NCI-H748 treated with DMSO at 0.1 percent for 48 hours (cell line): Measurements from ENCODE around the gene STAT4.

Experiments used
- DNase-seq: peaks from one replicate; lab custom pipeline; 2025; lab: John Stamatoyannopoulos, UW

Gene STAT4

DNA sequence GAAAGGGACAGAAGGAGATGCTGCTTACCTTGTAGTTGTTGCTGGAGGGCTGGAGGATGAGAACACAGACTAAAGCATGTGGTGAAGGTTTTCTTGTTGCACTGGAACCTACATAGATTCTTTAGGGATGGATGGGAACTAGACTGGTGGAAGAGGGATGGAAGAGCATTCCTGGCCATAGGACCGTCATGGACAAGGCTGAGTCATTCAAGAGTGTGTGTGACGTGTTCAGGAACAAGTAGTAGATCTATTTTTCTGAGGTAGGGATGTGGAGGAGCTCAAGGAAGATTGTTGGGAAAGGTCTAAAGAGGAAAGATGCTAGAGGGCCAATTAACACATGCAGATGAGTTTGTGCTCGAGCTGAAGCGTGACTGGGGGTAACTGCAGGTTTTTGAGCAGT lies 6.6 kb downstream of the STAT4 start:
- DNase-seq: no peak

DNA sequence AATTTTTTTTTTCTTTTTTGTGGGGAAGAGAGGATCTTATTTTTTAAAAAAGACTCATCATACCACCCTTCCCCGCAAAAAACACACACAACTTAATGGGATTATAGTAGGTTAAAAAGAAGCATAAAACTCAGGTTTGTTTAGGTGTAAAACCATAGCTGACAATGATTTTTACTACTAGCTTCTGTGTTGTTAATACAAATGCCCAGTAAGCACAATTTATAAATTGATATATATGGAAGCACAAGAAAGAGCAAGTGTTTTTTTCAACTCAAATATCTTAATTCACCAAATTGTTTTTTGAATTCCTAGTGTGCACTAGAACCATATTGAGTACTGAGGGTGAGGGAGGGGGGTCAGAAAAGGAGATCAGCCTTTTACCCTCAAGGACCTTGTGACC lies 7.0 kb downstream of the STAT4 start:
- DNase-seq: no peak

DNA sequence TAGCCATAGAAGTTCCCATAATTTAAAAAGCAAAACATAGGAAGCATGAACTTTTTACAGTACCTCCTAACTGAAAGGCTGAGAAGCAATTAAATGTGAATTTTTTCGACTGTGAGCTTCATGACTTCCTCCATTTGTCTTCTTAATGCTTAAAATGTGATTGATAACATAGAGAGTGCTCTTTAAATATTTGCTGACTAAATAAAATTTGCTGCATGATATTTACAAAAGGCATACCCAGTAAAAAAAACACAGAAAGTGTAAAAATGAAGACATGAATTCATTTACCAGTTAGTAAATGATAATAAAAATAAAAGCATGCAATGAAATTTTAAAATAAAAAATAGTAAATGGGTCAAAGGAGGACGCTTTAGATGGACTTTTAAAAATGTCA lies 21.9 kb downstream of the STAT4 start:
- no peak for DNase-seq

DNA sequence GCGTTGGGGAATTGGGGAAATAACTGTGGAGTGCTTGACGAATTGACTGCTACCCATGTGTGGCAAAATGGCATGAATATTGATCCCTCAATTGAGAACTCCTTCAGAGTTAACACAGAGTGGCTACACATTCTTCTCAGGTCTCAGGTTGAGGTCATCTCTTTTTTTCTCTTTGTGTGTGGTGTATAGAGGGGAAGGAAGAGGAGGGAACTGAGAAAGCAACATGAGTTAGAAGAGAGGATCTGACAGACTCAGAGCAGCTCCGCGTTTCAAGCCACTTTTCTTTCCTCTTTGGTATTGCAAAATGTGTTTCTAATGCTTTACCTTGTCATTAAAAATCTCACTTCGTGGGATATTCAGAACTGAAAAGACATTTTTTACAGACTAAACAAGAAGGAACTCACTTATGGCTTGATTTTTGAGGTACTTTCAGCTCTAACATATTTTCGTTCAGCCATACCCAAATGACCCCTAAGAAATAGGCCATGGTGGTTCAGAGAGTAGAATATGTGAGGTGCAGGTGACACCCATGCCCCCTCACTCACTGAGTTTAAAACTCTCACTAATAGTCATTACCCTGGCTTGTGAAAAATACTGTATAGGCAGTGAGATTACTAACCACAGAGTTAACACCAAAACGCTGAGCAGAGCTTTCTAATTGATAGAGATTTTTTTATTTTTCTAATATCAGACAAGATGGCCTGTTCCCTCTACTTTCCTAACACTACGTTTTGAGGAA lies 22.5 kb downstream of the STAT4 start:
- DNase-seq: no peak

DNA sequence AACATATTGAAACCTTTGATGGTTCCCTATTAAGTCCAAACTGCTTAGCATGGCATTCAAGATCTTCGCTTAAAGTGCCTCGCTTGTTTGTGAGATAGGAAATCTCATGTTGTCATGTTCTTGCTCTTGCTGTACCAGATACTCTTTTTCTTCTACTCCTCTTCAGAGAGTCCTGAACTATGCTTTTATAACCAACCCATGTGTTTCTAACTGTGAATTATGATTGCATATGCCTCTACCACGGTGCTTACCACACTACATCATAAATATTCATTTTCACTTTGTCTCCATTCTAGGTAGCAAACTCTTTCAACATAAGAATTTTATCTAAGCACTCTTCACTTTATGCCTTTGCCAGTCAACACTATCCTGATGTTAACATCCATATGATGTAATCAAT lies 23.6 kb downstream of the STAT4 start:
- DNase-seq: no peak

DNA sequence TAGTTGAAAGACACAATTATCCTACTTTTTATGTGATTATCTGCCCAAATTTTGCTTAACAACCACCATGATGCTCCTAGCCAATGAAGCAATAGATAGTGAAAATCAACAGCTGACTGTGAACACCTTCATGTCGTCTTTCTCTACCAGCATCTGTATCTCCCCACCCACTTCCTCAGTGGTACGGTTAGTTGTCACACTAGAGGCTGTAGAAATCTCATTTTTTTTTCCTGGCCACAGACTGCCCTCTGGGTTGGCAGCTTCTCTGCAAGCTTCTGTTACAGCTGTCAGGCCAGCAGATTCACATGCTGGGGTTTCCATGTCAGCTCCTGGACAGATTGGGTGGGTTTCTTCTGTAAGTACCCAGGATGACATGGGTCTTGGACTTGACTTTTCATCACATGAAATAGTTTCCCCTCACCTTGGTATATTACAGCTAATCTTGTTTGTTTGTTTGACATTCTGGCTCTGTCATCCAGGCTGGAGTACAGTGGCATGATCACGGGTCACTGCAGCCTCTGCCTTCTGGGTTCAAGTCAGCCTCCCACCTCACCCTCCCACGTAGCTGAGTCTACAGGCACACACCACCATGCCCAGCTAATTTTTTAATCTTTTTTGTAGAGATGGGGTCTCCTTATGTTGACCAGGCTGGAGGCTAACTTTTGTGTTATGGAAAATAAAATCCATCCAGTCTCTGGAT lies 24.3 kb downstream of the STAT4 start:
- DNase-seq: no peak

DNA sequence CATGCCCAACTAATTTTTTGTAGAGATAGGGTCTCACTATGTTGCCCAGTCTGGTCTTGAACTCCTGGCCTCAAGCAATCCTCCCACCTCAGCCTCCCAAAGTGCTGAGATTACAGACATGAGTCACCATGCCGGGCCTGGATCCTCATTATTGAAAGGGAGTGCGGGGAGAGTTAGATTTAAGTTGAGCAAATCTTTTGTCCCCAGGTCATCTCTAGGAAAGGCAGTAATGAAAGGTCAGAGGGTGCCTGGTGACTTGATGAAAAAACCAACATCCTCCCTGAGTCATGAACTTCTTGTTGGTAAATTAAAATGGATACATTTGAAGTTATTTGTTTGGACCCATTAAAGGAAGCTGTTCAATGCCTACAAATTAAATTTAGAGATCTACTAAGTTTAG lies 25.1 kb downstream of the STAT4 start:
- no peak for DNase-seq

DNA sequence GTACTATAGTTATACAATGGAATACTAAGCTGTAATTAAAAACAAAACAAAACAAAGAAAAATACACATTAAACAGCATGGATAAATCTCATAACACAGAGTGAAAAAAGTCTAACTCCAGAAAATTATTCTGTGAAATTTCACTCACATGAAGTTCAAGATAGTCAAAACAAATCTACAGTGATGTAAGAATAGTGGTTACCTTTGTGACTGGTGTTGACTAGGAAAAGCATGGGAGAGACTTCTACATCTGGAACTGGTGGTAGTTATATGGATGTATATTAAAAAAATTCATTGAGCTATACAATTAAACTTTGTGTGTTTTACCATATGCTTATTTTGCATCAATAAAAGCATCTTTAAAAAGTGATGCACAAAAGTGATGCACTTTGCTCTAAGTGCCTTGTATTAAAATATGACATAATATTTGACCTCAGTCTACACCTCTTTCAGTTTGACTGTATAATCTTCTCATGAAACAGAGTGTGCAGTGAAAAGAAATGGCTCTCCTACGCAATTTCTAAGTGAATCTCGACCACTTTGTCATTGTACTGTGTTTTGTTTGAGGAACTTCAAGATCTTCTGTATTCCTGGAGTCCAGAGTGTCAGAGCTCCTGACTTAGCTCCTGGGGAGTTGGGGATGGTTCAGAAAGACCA lies 28.0 kb downstream of the STAT4 start:
- no peak for DNase-seq

DNA sequence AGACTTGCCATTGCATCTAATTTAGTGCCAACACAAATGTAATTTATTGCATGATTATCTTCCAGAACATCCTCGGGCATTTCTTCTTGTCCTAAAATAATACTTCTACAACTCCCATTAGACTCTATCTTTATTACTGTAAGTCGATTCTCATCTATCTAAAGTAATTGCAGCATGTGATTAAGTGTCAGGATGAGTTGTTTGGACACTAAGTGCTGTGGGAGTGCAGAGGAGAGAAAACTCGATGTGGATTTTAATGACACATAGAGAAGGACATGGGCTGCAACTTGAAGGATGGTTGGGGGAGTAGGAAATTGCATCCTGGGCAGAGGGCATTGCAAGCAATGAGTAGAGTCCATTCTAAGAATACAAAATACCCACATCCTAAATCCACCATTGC lies 33.5 kb downstream of the STAT4 start:
- DNase-seq: no peak

DNA sequence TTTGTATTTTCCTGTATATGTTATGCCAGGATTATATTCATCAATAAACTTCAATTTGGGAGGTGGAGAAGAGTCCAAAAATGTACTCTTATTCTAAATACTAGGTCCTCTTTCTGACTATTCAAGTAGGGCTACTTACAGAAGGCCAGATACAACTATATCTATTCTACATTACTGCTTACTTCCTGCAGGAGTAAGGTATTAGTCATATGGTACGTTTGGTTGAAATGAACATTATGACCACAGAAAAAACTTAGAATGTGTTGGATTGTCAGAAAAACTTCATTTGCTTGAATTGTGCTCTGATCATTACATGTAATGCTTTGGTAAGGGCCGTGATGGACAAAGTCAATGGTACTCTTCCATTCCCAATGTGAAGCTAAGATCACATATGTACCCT lies 35.0 kb downstream of the STAT4 start:
- DNase-seq: no peak

DNA sequence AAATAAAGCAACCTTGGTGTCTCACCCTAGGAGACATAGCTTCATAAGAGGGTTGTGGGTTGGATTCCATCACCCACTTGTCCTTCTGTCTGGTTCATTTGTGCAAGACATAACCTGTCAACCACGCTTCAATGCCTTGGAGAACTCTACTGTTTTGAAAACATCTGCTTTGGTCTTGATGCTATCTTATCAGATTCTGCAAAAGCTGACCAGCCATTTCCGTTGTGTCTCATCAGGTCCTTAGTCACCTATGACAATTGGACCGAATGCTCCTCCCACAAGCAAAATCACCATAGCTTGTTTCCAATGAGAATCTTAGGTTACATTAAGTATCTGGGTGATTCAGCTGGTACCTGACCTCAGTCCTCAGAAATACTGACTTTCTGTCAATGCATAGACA lies 35.4 kb downstream of the STAT4 start:
- DNase-seq: no peak

DNA sequence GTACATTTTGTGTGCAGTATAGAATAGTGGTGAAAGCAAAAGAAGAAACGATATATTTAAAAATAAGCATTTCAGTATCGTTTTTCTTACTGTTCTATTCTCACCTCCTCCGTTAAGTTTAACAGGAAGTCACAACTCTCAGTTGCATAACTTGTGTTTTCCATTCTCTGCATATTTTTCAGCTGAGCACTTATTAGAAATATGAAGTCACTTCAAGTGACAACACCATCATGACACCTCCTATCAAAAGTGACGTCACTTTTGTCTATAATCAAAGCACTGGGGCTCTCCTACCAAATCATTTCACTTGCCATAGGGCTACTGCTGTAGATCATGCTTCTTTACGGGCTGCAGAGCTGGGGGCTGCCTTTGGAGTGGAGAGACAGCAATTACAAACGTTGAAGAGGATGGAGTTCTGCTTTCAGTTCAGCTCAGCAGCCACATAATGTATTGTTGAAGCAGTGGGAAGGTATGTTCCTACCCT lies 36.3 kb downstream of the STAT4 start:
- DNase-seq: no peak

DNA sequence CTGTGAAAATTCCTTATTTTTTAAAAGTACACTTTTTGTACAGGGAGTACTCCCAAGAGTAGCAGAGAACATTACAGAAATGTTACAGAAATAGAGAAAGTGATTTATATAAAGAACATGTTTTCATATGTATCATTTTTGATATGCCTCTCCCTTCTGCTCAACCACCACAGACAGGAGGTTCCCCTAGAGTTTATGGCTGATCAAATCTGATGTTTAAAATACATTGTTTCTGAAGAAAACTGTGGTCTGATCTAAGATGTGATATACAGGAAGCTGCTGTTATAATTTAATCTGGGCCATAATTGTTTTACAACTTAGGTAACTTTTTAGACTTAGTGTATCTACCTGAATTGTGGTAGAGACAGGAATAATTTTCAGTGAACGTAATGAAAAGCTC lies 37.0 kb downstream of the STAT4 start:
- no peak for DNase-seq

DNA sequence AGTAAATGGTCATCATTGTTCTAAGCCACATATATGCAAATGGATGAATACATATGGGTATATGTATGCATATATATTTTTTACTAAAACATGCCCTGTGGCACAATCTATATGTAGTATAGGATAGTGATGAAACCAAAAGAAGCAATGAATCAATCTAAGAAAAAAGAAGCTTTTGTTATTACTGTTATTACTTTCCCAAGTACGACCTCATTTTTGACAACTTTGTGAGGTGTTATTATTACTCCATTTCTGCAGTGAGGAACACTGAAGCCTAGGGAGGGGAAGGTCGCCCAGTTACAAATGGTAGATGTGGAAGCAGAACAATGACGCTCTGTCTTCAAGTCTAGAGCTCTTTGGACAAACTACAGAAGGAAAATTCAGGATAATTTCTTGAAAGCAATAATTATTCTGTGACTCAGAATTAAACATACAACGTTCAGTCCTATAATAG lies 38.3 kb downstream of the STAT4 start:
- DNase-seq: no peak

DNA sequence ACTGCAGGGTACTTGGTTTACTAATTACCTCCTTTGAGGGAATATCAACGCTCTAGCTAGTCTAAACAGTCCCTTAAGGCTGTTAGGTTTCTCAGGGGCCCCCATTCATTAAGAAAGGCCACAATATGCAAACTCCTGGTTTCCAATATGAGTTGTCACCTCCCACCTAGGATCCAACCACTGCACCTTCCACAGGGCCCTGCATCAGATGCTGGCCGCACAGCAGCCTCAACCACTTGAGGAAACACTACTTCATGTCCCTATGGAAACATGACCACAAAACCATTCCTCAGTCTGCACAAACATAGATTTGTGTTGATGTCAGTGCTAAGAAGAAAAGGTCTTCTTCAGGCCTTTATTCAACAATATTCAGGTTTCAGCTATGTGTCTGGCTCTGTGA lies 40.9 kb downstream of the STAT4 start:
- DNase-seq: no peak

DNA sequence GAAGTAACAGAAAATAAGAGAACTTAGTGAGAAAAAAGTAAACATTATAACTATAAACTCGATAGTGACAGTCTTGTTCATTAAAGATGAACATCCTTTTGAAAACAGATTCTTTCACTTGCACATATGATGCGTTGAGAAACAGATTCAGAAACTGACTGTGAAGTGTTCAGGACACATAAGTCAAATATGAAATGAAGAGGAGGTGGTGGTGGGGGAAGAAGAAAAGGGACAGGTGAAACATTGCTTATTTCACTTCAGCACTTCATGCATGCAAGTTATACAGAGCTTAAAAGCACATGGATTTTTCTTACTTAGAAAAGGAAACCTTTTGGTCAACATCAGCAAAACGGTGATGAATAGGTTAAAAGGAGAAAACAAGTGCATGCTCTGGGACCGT lies 42.5 kb downstream of the STAT4 start:
- no peak for DNase-seq

DNA sequence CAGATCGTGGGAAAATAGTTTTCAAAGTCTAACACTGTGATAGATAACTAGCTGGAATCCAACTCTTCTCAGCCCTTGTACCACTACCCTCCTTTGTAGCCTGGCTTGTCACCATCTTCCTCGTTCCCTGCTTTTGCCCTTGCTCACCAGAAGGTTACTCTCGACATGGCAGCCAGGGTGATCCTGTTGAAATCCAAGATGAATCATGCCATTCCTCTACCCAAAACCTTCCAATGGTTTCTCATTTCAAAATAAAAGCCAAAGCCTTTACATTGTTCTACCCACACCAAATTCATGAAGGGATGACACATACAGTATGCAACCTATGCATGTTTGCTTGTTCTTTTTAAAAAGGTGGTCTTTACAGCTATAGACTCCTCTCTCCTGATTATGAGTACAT lies 45.7 kb downstream of the STAT4 start:
- DNase-seq: no peak

DNA sequence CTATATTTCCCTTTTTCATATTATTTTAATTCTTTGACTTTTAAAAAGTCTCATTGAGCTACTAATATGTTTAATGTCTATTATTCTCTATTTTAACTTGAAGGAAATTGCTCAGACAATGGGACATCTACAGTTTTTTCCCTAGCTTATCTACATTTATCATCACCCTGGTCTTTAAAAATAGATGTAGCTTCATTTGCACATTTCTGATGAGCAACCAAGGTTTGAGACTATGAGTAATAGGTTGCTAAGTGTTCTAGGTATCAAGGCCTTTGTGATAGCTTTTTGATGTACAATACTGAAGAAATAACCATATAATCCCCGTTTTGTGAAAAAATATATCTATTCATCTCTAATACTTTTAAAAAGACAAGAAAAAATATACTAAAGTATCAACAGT lies 47.0 kb downstream of the STAT4 start:
- DNase-seq: no peak

DNA sequence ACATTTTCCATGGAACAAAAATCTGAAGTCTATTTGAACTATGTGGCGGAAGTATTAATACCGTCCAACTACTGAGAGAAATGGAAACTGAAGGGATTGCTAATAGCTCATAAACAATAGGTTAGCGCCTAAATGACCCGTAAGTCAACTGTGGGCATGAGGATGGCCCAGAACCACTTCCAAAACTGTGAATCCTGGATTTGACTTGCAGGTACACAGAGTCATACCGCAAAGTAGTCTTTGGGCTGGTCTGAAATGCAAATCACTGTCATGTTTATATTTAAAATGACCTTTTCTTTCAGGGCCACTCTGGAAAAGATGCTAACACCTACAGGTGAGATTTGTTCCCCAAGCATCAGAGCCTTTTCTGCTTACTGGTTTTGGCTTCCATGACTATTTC lies 50.6 kb downstream of the STAT4 start:
- no peak for DNase-seq

DNA sequence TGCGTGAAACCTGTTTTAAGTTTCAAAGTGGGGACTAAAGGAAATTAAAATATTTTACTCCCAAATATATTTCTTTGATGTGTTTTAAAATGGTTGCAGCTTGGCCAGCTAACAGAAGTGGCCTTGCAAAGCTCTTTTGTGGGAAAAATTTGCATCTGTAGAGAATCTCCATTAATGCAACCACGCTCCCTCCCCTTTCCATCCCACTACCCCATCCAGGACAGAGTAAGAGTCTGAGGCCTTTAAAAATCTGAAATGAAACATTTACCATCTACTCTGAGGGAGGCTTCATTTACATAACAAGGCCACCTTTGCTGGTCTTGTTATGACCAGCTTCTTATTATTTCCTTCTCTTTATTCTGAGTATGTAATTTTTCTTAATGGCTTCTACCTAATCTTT lies 63.5 kb downstream of the STAT4 start:
- DNase-seq: no peak

DNA sequence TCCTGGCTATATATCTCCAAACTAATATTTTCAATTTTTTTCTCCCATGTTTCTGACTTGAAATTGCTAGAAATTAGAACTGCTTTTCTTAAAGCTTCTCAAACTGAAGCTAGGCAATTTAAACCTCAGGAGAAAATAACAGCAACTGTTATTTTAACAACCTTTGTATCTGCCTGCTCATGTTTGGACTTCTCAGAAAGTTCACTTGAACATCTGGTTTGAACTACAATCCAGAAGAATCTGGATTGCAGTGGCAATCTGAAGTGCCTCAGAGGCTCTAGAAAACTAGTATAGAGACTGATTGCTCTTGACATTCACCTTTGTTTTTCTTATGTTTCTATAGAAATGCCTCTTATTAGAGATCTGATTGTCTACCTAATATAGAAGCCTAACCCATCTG lies 64.1 kb downstream of the STAT4 start:
- no peak for DNase-seq

DNA sequence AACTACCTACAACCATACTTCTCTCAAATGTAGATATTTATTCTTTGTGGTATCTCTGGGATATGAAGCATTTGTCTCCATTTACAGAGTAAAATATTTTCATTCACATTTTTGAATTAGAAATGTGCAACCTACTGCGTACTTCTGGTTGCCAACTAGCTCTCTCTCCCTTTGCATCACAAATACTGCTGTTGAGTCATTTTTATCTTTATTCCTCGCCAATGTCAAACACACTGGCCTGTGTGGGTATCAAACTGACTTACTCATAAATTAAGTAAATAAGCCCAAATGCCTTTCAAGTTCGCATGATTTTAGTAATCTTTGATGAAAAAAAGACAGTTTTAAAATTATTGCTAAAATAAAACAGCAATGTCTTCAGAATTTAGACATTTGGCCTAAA lies 67.3 kb downstream of the STAT4 start:
- no peak for DNase-seq

DNA sequence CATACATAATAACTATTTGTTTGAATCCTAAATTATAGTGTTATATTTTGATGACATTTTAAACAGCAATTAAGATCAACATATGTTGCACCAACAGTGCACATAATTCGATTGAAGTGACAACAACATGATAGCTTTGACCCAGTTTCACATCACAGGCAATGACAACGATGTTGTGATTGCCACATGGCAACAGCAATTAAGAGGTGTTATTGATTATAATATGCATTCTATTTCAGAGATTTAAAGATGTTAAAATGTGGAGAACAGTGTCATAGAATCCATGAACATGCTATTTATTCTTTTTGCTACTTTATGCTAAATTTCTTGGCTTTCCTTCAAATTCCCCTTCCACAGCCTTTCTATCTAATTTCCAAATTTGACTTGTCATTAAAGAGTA lies 68.5 kb downstream of the STAT4 start:
- DNase-seq: no peak
